Neural progenitor cell (in vitro differentiated cells): Measurements from ENCODE around the gene CCDC171.

Experiments
- EZH2 ChIP-seq: fragments of 200-600 bp; sonication (generic); IDR thresholded peaks from 2 replicates; pipeline ENCODE4 v1.6.1; 2017; ENCODE audit warnings: antibody characterized with exemption, mild to moderate bottlenecking, moderate library complexity
- EZH2phosphoT487 ChIP-seq: fragments of 200-600 bp; sonication (generic); IDR thresholded peaks from 2 replicates; pipeline ENCODE4 v1.6.1; 2017; ENCODE audit warnings: antibody characterized with exemption
- TF ChIP-seq, protein P1 (sequence below): fragments of 200-600 bp; sonication (generic); IDR thresholded peaks from 2 replicates; pipeline ENCODE4 v1.5.1; 2017; ENCODE audit warnings: antibody characterized with exemption, mild to moderate bottlenecking

DNA sequence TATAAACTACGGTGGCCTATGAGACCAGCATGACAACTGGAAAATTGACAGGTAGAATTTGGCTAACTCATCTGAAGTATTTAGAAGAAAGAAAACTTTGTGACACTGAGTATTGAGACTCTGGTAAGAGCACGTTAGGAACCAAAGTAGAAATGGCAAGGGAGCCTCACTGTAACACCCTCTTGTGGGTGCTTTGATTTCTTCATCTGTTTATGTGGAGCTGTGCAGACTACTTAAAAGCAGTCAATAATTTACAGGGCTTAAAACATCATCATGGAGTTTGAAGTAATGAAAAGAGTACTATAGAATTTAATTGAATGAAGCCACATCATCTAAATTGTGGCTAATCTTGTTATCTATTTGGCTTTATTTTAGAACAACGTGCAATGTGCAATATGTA lies 414.2 kb downstream of the CCDC171 start:
- TF ChIP-seq, protein P1, sequence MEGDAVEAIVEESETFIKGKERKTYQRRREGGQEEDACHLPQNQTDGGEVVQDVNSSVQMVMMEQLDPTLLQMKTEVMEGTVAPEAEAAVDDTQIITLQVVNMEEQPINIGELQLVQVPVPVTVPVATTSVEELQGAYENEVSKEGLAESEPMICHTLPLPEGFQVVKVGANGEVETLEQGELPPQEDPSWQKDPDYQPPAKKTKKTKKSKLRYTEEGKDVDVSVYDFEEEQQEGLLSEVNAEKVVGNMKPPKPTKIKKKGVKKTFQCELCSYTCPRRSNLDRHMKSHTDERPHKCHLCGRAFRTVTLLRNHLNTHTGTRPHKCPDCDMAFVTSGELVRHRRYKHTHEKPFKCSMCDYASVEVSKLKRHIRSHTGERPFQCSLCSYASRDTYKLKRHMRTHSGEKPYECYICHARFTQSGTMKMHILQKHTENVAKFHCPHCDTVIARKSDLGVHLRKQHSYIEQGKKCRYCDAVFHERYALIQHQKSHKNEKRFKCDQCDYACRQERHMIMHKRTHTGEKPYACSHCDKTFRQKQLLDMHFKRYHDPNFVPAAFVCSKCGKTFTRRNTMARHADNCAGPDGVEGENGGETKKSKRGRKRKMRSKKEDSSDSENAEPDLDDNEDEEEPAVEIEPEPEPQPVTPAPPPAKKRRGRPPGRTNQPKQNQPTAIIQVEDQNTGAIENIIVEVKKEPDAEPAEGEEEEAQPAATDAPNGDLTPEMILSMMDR: no peak
- no peak for TF ChIP-seq EZH2
- TF ChIP-seq EZH2phosphoT487: no peak
